HG02943 (cell line): Measurements from ENCODE around the gene C10orf71.

ENCODE experiments used
- ATAC-seq: cut with Tn5 transposase; IDR thresholded peaks from one replicate; pipeline ENCODE4 v1.9.1; 2021; ENCODE audit warnings: mild to moderate bottlenecking, low read depth, moderate library complexity; ENCODE audit not compliant: unreplicated experiment

Gene C10orf71

DNA sequence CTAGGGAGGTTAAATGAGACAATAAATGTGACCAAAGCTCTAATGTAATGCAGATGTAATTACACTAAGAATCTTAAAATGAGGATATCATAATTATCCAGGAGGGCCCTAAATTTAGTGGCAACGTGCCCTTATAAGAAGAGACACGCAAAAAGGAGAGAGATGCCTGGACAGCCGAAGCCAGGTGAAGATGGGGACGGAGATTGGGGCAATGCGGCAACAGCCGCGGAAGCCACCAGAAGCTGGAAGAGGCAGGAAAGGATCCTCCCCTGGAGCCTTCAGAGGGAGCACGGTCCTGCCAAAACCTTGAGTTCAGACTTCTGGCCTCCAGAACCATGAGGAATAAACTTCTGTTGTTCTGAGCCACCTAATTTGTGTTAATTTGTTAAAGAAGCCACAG is 25.3 kb upstream of the C10orf71 start:
- no peak for ATAC-seq

DNA sequence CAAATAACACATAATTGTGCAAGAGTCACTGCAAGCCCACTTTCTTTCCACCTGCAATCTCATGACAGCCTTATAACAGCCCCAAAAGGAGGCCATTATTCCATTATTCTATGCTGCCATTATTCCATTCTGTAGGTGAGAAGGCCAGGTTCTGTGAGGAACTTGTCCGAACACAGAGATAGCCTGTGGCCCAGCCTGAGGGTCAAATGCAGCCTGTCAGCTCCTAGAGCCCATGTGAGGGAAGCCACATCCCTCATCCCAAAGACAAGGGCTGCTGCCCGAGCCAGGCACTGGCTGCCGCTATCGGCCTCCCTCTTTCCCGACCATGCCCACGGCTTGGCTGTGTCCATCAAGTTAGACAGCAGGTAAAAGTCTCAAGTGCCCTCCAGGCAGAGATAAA is 24.1 kb upstream of the C10orf71 start:
- ATAC-seq, result no peak

DNA sequence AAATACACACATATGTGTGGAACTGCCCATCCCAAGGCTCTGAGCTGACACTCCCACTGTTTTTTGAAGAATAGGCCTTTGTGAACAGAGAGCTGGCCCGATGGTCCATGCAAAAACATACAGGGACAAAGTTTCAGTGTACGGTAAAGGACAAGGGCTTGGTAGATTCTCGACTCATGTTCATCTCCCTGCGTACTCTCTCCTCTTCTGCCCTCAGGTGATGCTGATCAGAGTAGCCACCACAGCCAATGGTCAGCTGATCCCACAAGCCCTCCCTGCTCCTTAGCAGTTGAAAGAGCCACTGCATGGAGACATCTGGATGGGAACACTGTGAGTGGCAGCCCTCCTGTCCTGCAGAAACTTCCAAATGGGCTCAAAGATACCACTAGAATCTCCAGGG is 23.1 kb upstream of the C10orf71 start:
- ATAC-seq, result no peak

DNA sequence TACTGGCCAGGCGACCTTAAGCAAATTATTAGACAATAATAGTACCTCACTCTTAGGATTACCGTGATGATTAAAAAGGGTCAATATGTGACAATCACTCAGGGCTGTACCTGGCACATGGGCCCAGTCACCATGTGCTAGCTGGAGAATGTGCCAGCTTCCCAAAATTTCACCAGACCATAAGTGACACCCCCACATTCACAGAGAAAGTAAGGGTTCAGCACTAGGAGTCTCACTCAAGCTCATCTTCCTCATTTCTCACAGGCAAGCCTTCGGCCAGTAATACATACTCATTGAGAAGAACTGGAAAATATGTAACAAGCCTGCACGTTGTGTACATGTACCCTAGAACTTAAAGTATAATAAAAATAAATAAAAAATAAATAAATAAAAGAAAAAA is 22.4 kb upstream of the C10orf71 start:
- ATAC-seq, result no peak

DNA sequence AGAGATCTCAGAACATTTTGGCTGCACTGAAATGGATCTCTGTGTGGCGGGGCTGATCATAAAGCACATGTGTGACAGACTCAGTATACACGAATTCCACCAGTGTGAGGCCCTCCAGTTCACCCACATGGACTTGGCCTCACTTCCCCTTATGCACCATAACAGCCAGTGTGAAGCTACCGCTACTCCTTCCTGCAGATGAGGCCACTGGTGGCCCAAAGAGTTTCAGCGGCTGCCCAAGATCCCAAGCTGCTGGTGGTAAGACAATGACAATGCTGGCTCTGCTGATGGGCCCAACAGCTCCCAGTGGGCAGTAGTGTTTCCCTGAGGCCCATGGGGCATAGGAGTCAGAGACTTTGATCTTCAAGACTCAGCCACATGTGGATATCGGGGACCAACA is 21.0 kb upstream of the C10orf71 start:
- no peak for ATAC-seq

DNA sequence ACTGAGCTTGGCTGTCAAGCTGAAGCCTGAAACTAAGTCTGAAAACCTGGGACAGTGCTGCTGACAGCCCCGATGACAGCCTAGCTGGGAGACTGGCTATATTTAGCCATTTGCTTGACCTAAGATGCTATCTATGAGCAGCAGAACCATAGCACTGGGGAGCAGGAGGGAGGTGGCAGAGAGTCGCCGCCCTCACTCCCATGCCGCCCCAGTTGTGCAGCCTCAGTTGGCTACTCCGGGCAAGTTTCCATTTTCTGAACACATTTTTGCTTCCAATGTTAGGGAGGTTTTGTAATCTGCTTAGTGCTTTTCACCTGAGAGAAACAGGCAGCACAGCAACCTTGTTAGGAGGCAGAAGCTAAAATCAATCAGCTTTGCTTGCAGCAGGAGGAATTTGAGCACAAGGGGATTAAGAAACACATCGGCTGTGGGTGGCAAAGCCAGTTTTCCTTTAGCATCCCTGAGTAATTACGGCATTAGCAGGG is 20.4 kb upstream of the C10orf71 start:
- ATAC-seq, result no peak

DNA sequence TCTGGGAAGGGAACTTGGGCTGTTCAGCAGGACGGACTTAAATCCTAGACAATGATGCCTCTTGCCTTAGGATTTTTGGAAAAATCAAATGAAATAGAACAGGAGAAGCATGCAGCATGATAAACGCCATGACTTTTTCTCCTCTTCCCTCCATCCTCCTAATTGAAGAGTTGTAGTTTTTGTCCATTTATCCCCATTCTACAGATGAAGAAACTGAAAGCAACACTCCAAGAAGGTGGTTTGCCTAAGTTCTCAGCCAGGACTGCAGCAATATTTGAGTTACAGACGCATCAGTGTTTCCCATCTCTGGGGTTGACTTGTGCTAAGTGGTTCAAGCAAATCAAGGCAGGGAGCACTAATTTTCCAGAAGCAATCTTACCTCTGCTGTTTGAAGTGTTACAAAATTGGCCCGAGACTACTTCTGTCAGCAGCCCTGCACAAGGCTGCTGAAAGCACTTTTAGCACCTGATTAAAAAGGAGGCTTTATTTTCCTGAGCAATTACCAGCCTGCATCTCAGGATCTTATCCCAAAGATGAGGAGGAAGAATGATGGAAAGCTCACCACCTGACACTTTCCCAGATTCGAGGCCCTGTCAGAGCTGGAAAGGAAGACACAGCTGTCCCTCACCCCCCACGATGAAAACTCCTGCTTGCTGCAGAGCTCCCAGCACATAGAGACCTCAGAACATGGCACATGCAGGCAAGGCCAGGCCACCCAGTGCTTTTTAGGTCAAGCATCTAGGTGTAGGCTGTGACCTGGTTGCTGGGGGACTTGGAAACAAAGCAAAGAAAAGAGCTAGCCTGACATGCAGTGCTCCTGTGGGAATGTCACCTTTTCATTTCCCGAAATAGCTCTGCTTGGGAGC is 19.7 kb upstream of the C10orf71 start:
- no peak for ATAC-seq

DNA sequence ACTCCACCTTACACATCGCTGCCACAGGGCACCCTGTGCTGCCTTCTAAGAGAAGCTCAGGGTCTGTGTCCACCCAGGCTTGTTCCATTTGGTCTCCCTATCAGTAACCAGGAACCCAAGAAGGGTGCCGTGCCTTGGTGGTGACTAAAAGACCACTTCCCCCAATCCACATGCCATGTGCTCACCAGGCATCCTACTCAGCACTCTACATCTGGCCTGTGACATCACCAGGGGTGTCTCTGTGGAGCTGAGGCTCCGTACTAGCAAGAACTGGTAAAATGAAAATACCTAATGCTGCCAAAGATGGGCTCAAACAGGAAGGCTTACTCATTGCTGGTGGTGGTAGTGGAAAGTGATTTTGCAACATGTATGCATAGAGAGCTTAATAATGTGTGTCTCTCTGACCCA is 19.0 kb upstream of the C10orf71 start:
- no peak for ATAC-seq

DNA sequence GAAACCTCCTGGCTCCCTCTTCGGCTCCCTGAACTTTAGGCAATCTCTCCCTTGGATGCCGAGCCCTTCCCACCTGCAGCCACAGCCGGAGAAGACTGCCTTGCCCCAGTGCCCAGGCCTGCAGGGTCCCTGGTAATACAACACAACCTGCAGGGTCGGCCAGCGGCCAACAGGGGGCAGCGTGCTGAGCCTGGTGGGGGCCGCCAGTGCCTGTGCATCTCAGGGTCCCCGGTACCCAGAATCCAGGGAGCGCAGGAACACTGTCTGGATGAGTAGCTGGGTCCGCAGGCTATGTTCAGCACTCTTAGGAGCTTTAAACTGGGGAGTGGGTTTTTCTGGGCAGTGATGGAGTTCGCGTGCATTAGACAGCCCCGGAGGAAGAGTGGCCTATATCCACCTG is 17.5 kb upstream of the C10orf71 start:
- no peak for ATAC-seq

DNA sequence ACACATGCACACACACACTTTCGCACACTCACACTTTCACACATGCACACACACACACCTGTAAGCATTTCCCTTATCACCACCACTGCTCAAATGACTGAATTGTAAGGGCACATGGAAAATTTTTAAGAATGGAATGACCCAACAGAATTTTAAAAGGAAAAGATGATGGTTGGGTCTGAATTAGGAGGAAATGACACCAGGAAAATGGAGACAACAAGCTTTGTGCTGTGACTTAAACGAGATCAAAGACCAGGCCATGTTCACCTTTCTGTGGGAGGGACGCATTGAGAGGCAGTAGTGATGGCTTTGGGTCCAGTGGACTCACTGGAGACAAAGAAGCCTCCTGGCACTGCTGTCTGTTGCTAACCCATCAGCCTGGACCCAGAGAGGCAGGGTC is 16.7 kb upstream of the C10orf71 start:
- ATAC-seq, result no peak

DNA sequence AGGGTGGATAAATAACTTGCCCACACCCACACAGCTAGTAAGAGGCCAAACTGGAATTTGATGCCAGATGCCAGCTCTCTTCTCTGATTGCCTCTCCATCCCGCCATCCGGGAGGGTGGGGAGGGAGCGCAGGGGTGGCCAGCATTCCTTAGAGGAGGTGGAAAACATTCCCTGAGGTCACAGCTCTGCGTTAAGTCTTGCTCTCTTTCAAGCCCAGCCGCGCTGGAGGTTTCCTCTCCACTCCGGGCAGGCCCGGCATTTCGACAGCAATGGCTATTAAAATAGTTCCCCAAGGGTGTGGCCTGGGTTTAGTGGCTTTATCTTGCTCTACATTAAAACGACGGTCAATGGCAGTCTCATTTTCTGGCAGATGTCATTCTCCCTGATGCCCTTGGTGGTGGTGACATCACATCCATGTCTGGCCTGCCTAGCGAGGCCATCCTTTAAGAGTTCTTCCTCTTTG is 16.1 kb upstream of the C10orf71 start:
- ATAC-seq, result no peak

DNA sequence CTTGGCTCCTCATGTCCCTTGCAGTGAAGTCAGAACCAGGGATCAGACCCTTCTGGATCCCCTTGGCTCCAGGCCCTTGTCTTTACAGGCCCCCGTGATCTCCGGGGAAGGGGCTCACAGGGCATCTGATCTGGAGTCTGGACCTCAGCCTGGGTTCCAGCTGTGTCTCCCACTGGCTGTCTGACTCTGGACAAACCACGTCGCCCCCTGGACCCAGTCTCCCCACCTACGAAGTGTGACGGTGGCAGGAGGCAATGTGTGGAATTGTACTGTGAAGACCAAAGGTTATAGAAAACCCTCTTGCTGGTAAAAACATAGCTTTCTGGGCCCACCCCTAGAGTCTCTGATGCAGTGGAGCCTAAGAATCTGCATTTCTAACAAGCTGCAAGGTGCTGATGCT is 15.5 kb upstream of the C10orf71 start:
- ATAC-seq, result no peak

DNA sequence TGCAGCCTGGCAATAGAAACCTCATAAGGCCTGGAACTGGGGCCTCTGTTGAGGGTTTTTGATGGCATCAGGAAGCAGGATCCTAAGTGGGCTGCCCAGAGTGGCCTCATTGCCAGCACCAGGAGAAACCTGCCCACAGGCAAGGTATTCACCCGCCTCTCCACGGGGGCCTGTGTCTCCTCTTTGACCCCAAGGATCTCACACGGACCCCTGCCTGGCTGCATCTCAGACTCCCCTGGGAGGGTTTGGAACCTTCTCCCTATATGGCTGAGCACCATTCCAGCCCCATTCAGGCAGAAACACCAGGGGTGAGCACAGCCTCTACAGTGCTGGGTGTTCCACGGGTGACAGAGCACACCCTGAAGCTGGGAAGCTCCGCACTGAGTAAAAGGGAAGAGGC is 14.6 kb upstream of the C10orf71 start:
- ATAC-seq, result no peak

DNA sequence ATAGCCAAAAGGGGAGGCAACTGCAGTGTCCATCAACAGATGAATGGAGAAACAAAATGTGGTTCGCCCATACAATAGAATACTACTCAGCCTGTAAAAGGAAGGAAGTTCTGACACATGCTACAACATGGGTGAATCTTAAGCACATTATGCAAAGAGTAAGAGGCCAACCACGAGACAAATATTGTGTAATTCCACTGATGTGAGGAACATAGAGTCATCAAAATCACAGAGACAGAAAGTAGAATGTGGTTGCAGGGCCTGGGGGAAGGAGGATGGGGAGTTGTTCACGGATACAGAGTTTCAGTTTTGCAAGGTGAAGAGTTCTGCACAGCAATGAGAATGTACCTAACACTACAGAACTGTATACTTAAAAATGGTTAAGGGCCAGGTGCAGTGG is 13.7 kb upstream of the C10orf71 start:
- ATAC-seq, result no peak

DNA sequence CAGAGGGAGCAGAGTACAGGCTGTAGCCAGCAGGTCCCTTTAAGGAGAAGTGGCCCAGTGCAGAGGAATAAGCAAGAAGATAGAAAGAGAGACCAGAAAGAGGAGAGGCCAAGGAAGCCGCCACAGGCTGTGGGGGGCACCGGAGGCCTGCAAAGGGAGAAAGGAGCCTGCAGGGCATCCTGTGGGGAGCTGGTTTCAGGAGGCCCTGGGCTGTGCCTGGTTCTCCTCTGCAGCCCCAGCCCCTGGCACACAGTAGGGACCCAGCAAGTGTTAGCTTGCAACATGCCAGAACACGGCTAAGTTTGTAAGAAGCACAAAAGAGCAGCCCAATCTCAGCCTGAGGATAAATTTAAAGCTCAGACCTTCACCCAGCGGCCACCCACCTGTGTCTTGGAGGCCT is 12.3 kb upstream of the C10orf71 start:
- ATAC-seq, result no peak

DNA sequence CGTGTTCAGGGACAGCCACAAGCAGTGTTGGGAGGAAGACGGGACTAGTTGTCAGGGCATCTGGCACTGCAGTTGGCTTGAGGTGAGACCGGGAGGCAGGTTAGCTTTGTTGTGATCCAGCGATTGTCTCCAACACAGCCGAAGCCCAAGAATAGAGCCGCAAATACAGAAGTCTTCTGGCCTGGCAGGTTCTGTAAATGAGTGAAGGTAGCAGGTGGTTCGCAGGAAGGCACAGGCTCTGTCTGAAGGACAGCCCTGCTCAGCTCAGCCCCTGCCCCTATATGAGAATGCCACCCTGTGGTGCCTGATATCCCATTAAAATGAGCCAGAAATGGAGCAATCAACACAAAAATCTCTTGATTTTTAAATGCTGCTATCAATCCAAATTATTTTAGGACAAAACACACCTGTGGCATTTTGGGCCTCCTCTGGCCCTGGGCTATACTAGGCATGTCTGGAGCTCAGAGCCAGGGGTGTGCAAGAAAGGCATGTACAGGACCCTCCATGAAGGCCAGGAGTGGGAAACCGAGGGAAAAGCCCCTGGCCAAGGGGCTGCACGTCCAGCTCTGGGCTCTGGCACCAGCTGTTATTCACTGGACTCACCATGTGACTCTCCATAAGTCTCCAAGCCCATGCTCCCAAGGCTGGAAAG is 11.2 kb upstream of the C10orf71 start:
- ATAC-seq, result no peak

DNA sequence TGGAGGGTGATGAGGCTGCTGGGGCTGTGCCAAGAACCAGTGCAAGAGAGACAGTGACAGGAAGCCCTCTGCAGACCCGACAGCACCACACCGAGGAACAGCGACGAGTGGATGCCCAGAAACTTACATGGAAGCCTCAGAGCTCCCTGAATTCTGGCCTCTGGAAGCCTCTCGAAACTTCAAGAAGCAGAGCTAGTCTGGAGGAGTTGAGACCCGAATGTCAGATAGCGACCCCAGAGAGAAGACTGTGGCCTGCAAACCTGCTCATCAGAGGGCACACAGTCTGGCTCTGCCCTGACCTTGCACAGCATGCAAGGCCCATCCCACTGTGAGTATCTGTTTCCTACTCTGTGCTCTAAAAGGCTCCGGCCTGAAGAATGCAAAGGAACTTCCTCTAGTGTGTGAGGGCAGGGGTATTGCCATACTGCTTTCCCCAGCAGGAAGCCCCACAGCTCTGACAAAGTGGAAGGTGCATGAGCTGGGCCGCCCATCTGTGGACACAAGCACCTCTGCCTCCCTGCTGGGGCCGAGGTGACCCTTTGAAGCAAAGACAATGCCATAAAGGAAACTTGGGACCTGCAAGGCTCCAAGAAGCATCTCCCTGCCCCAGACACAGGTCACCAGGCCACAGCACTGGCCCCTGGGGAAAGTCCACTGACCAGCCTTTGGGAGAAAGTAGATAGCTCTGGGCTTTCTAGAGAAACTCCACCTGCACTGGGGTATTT is 10.5 kb upstream of the C10orf71 start:
- no peak for ATAC-seq

DNA sequence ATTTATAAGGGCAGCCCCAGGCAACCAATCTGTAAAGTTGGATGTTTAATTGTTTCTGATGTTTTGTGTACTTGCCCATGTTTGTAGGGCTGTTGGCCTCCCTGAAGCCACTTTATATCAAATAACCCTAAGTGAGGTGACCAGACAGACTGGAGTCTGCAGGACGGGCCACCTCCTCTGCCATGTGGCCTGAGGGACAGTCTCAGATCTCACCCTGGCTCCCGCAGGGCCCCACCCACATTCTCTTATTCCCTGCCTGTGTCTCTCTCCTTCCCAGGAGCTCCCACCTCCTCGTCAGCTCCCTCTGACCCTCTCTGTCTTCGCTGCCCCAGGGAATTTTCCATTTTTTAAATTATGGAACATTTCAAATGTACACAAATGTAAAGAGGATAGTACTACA is 9.5 kb upstream of the C10orf71 start:
- ATAC-seq, result no peak

DNA sequence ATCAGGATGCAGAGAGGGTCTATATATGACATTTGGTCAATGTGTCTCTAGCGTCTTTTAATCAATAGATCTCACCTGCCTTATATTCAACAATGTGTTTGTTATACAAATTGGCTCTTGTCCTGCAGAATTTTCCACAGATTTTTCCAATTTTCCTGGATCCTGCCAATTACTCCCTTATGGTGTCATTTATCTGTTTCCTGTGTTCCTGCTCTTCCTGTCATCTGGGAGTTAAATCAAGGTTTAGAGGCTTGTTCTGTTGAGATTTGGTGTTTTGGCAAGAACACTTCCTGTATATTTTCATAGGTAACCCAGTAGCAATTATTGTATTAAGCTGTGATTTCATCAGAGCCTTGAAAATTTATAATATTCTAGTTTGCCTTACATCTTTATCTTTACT is 8.8 kb upstream of the C10orf71 start:
- ATAC-seq, result no peak

DNA sequence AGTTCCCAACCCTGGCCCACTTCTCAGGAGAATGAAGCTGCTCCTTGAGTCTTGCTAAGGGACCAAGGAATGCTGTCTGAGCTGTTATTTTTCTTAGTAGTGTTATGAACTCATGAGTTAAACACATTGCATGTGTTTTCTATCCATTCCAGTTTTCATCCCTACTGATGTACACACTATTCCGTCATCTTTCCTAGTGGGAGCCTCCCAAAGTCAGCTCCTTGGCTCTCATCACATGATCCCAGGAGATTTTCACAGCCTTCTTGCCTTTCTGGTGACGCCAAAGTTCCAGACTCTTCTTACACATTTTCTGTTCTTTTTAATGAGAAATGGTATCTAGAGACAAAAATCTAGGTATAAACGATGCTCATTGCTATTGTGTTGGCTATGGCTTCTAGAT is 8.4 kb upstream of the C10orf71 start:
- no peak for ATAC-seq

DNA sequence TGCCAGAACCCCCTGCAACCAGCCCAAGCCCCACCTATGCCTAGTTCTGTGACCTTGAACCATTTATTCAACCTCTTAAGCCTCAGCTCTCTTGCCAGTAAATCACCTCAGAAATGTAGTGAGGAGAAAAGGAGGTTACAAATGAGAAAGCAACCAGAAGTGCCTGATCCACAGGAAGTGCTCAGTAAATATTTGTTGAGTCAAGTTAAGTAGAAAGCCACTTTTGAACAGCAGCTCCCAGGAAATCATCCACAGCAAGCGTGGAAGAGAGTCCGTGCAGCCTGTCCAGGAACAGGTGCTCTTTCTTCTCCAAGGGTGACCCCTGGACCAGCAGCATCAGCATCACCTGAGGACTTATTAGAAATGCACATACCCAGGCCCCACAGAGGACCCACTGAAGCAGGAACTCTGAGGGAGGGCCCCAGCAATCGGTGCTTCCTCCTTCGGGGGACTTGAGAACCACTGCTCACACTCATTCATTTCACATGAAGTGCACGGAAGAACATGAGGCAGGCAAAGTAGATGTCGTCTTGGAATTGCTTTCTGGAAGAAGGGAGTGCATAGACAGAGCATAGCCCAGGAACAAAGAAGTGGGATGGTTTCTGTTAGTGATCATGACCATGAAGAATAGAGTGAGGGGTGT is 6.3 kb upstream of the C10orf71 start:
- ATAC-seq, result no peak
